Activated CD8-positive, alpha-beta memory T cell treated with anti-CD3 and anti-CD28 coated beads for 4 hours (primary cell): Measurements from ENCODE around the gene MYO1B.

ENCODE experiments used
- DNase-seq, 2 donors: peaks; one replicate each; pipeline ENCODE4 v3.0.0-alpha.2; 2020; ENCODE audit warnings: low read depth in 2 of 2

Gene MYO1B

GRCh38 chr2:191225690-191226089, 19.5 kb upstream of the MYO1B start:
- no peak for DNase-seq

DNA sequence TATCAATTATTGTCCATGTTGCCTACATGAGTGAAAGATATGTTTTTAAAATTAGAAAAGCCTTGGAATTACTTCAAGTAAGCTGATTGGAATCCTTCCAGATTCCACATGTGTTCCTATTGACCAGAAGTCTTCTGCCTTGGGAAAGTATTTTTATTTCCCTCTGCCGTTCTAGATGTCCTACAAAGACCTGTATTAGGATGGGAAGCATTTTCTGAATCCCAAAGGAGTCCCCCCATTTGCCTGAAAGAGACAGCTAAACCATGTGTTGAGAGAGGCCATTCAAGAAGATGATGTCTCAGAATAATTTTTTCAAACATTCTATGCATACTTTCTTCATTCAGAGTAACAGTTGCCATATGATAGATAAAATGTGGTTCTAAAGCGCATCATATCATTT, 19.0 kb upstream of the MYO1B start:
- DNase-seq, result no peak

DNA sequence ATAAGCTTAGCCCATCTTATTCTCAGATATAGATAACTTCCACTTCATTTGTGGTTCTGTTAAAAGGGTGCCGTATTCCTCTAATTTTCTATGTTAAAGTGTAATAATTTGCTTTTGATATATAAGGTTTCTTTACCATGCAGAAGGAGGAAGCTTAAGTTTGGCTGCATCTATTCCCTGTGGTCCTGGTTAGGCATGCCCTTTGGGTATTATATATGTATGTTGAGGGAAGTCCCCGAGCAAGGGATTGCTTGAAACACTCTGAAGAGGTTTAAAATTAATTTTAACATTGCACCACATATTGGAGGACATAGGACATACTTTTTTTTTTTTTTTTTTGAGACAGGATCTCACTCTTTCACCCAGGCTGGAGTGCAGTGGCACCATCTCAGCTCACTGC, 16.9 kb upstream of the MYO1B start:
- no peak for DNase-seq

GRCh38 chr2:191228861-191229260, 16.3 kb upstream of the MYO1B start:
- DNase-seq, result no peak

- DNase-seq, result no peak
These were observed 15.0 kb upstream of the MYO1B start for GRCh38 chr2:191230174-191230573.

GRCh38 chr2:191231995-191232394, 13.2 kb upstream of the MYO1B start:
- DNase-seq, result no peak

DNA sequence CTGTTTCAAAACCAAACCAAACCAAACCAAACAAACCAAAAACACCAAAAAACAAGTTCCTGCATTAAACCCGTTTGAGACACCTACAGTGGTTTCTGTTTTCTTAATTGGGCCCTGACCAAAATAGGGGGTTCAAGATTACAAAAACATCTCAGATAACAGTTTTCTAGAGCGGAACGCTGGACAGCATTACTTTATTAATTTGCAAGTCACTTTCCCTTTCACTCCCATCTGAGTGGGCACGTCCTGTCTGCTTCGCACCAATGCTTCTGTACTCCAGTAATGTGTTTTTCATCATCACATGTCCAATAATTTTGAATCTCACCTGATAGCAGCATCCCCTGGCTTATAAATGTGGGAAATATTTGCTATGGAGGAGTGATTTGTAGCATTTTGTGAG, 11.7 kb upstream of the MYO1B start:
- no peak for DNase-seq

DNA sequence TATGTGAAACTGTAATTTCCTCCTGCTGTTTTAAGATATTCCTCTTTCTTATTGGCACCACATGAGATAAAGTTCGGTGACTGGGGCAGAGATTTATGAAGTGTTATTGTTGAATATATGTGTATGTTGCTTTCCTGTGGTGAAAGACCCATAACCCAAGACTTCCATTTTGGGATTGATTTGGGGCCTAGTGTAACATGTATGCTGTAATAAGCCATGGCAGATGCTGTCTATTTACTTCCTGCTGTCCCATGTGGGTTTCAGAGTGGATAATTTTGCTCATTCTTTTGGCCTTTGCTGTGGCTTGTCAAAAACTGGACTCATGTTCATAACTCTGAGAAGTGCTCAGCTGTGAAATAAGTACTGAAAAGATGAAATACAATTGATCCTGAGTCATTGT, 10.8 kb upstream of the MYO1B start:
- no peak for DNase-seq

- no peak for DNase-seq
These were observed 4.3 kb upstream of the MYO1B start for GRCh38 chr2:191240871-191241270.

DNA sequence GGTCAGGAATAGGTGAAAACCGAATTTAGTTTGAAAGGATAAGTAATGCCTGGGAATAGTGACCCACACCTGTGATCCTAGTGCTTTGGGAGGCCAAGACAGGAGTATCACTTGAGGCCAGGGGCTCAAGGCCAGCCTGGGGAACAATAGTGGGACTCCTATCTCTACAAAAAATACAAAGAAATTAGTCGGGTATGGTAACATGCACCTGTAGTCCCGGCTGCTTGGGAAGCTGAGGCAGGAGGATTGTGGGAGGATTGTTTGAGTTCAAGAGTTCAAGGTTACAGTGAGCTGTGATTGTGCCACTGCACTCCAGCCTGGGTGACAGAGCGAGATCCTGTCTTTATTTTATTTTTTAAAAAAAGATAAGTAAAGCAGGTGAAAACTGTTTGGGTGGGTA, 3.8 kb upstream of the MYO1B start:
- DNase-seq, result no peak

- DNase-seq, result no peak
These were observed 2.0 kb upstream of the MYO1B start for GRCh38 chr2:191243154-191243553.

DNA sequence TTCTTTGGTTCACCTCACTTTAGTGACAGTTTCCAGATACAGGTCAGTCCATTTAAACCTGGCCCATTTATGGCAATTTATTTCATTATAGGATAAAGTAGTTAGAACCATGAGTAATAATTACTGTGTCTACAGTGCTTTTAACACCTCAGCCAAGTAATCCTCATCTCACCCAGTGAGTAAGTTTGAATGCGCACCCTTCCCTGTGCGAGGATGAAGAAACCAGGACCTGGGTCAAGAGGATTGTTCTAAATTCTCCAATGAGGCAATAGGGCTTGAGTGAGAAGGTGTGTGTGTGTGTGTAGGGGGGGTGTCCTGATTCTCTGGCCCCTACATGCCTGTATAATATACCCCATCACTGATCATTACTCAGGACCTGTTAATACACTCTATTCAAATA, 854 bp upstream of the MYO1B start:
- DNase-seq, result no peak

GRCh38 chr2:191245869-191246531, 796 bp downstream of the MYO1B start:
- DNase-seq, result no peak

DNA sequence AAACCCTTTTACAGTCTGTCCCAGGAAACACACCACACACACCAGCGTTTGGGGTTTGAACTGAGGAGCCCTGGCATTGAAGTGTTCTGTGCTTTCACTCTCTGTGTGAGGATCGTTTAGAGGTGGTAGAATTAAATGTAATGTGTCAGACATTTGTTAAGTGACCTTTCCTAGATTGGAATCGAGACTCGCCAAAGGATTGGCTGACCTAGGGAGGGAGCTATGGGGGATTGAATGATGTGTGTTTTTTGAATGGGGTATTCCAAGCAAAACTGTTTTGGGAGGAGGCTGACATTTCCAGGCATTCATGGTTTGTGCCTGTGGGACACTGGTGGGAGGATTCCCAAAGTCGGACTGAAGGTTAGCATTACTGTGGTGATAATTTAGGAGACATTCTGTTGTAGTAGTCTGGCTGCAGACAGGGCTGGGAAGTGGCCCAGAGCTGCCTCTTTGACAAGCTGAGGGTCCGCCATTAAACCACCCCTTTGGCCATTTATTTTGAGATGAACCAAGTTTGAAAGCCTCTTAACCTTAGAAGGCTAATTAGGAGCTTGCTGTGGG, 1.7 kb downstream of the MYO1B start:
- DNase-seq, result no peak

DNA sequence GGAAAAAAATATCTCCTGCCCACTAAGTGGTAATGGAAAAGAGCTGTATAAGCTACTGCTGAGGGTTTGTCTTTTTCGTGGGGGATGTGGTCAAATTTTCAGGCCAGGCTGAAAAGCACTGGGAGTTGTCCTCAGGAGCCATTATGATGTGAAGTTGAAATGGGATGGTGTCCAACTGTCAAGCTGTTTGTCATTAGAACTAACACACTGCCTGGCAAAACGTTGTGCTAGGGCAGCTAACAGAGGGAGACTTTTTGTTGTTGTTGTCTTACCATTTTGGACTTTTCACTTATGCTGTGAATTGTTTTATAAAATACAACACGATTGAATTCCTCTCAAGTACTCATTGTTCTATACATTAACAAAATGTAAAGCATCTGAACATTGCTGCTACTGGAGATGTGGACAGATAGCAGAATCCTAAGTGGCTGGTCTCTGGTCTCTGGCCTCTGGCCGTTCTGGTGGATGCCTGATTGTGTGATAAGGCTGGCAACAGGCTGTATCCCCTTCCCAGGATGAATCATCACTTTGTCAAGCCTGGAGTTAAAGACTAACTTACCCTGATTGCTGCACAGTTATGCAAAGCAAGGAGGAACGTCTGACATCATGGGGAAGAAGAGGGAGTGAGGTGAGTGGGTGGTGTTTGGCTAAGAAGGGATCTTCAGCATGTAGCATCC, 2.3 kb downstream of the MYO1B start:
- no peak for DNase-seq

DNA sequence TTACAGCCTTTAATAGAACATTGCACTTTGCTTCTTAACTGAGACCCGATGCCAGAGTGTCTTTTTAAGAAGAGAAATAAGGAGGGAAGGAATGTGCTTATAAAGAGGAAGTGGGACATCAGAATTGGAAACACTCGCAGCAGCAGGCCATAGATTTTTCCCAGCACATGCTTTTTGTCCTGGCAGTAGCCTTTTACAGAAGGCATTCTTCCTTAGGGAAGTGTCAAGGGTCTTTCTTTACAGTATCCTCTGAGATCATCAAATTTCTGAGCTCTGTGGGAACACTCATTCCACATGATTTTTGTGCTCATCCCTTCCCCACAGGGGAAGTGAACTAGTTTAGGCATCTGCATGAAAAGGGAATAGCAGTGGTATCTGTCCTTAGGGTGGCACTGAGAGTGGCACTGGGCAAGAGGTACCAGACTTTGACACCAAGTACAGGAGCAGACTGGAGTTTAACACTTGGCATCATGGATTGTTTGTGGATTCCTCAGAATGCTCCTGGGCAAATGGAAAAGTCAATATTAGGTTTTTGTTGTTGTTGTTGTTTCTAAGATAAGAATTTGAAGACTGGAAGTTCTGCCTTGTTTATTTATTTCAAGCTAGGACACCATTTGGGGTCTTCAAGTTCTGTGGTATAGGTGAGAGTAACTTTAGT, 4.1 kb downstream of the MYO1B start:
- no peak for DNase-seq

DNA sequence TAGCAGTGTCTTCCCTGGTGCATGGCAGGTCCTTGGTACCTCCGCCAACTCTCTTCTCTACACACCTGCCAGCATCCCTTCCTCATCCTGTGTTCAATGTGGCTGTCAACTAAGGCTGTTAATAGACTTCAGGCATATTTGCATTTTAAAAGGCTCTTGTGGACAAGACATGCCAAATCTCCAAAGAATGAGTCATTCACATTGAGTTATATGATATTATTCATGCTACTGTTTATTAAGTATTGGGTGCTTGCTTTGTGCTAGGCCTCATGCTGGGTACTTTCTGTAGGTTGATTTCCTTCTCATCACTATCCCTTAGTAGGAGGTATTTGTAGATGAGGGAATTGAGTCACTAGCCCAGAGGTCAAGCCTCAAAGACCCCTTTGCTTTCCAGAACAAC, 5.2 kb downstream of the MYO1B start:
- no peak for DNase-seq

- no peak for DNase-seq
These were observed 5.8 kb downstream of the MYO1B start for GRCh38 chr2:191250986-191251385.

DNA sequence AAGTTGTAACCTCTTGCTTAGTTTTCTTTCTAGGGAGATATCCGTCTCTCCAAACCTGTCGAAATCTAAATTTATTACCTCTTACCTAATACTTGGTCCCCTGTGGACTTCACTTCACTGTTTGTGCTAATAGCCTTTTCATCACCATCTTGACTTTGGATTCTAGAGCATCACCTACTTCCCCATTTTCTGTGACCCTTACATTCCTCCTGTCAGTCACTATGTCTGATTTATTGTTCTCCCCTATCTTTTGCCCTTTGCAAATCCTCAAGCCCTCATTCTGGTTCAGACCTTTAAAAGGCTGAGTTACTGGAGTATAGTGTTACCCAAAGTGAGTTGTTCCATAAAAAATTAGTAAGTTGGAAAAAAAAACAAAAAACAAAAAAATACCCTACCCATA, 7.5 kb downstream of the MYO1B start:
- no peak for DNase-seq

- no peak for DNase-seq
These were observed 8.3 kb downstream of the MYO1B start for GRCh38 chr2:191253476-191253875.

GRCh38 chr2:191255271-191255670, 10.1 kb downstream of the MYO1B start:
- no peak for DNase-seq

- no peak for DNase-seq
These were observed 10.6 kb downstream of the MYO1B start for GRCh38 chr2:191255756-191256312.

DNA sequence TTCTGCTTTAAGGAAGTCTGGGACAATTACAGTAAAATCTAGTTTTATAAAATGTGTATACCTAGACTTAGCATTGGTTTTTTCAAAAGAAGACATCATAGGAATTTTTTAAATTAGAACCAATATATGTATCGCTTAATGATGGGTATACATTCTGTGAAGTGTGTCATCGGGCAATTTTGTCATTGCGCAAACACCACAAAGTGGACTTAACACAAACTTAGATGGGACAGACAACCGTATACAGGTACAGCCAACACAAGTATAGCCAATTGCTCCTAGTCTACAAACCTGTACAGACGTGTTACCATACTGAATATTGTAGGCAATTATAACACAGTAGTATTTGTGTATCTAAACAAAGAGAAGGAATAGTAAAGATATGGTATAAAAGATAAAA, 12.7 kb downstream of the MYO1B start:
- no peak for DNase-seq
